PC-3 (cell line): ENCODE measurements around the gene ATP5F1A. TPM values are rescaled to one million over a fixed set of nuclear protein-coding genes. Genes with fewer than 3 reads are reported as not detected.

ENCODE experiments used
- ATAC-seq: fragments of 200-7000 bp; cut with Tn5 transposase; 2 replicates; pipeline ENCODE4 v1.9.1; 2020; ENCODE audit warnings: mild to moderate bottlenecking, moderate library complexity
- BruUV-seq: library from RNA; stranded (reverse); fragments of 400-500 nt; replicated peaks from 2 replicates; lab custom pipeline; 2021; lab: Mats Ljungman, UMichigan
- CTCF ChIA-PET: fragments of 300-600 bp; sonication (Branson Sonifier 250); formaldehyde crosslinking; loops from one replicate; lab custom pipeline; 2022; ENCODE audit warnings: antibody characterized with exemption; lab: Charles Lee
- POLR2A ChIA-PET: fragments of 300-600 bp; sonication (Branson Sonifier 250); formaldehyde crosslinking; loops from one replicate; lab custom pipeline; 2022; ENCODE audit warnings: antibody characterized with exemption; ENCODE audit not compliant: unreplicated experiment; lab: Charles Lee
- DNase-seq: peaks from one replicate; pipeline ENCODE4 v3.0.0-alpha.2; 2015
- H2AFZ ChIP-seq: fragments of 300-600 bp; sonication (generic); 2 replicates; pipeline ENCODE4 v1.6.0; 2016; ENCODE audit warnings: antibody characterized with exemption, low read length
- H3F3A ChIP-seq: fragments of 300-600 bp; sonication (generic); one replicate; pipeline ENCODE4 v1.6.0; 2017; ENCODE audit warnings: antibody characterized with exemption, low read length, control low read depth, mild to moderate bottlenecking; ENCODE audit not compliant: unreplicated experiment
- H3K27ac ChIP-seq: fragments of 300-600 bp; sonication (generic); 2 replicates; pipeline ENCODE4 v1.5.1; 2016; ENCODE audit warnings: mild to moderate bottlenecking, low read length
- H3K27me3 ChIP-seq: fragments of 300-600 bp; sonication (generic); 2 replicates; pipeline ENCODE4 v1.6.1; 2016; ENCODE audit warnings: low read length, mixed read lengths
- H3K36me3 ChIP-seq: fragments of 300-600 bp; sonication (generic); 2 replicates; pipeline ENCODE4 v1.6.1; 2016; ENCODE audit warnings: low read depth, mixed run types, low read length, mixed read lengths
- H3K4me1 ChIP-seq: fragments of 300-600 bp; sonication (generic); 2 replicates; pipeline ENCODE4 v1.5.1; 2016; ENCODE audit warnings: low read length; ENCODE audit not compliant: insufficient read depth
- H3K4me2 ChIP-seq: fragments of 300-600 bp; sonication (generic); 2 replicates; pipeline ENCODE4 v1.6.0; 2016; ENCODE audit warnings: low read length
- H3K4me3 ChIP-seq: fragments of 300-600 bp; sonication (generic); 2 replicates; pipeline ENCODE4 v1.5.1; 2016; ENCODE audit warnings: mild to moderate bottlenecking, low read length, mixed read lengths
- H3K79me2 ChIP-seq: fragments of 300-600 bp; sonication (generic); 2 replicates; pipeline ENCODE4 v1.6.1; 2017; ENCODE audit warnings: low read length, mixed read lengths
- H3K9ac ChIP-seq: fragments of 300-600 bp; sonication (generic); 2 replicates; pipeline ENCODE4 v1.6.0; 2016; ENCODE audit warnings: mild to moderate bottlenecking, low read length
- H3K9me2 ChIP-seq: fragments of 300-600 bp; sonication (generic); replicated peaks from 2 replicates; pipeline ENCODE4 v1.6.1; 2016; ENCODE audit warnings: mixed run types, low read length, mixed read lengths
- H3K9me3 ChIP-seq: fragments of 300-600 bp; sonication (generic); 2 replicates; pipeline ENCODE4 v1.6.1; 2016; ENCODE audit warnings: low read length, mixed read lengths
- H4K20me1 ChIP-seq: fragments of 300-600 bp; sonication (generic); 2 replicates; pipeline ENCODE4 v1.6.1; 2016; ENCODE audit warnings: low read length, mixed read lengths
- CTCF ChIP-seq: fragments of 300-600 bp; sonication (generic); conservative IDR thresholded peaks from 2 replicates; pipeline ENCODE4 v1.5.1; 2017; ENCODE audit warnings: antibody characterized with exemption, low read depth, mild to moderate bottlenecking, low read length
- EZH2 ChIP-seq: fragments of 300-600 bp; sonication (generic); IDR thresholded peaks from one replicate; pipeline ENCODE4 v1.6.1; 2017; ENCODE audit warnings: antibody characterized with exemption, mild to moderate bottlenecking, low read length; ENCODE audit not compliant: unreplicated experiment
- EZH2phosphoT487 ChIP-seq: fragments of 300-600 bp; sonication (generic); IDR thresholded peaks from 2 replicates; pipeline ENCODE4 v1.6.1; 2018; ENCODE audit warnings: mild to moderate bottlenecking, antibody characterized with exemption, low read length, borderline replicate concordance
- intact Hi-C: fragments of 100-400 bp; cut with micrococcal nuclease; formaldehyde crosslinking; loops from 2 replicates; pipeline ENCODE4 v1.9.0; 2023
- total RNA-seq: library from RNA; depleted of rRNA; stranded (reverse); fragments of >200 nt; gene quantifications from 2 replicates; pipeline ENCODE4 v1.2.3, GENCODE V29; 2014

ATP5F1A gene
- total RNA-seq, 1 experiment from 2014 or later = 243 TPM

- Histone ChIP-seq H3K9me3 (no peaks in the 10 kb centered on the region), H2AFZ (no peak overlapping the region), H3K27ac (no peak overlapping the region), H3K36me3 (peaks cover 26% of the 10 kb centered on the region; the same call in 1 of the 2 replicates), H3K4me1 (no peaks in the 10 kb centered on the region), H3K79me2 (no peaks in the 10 kb centered on the region), H3K9ac (no peak overlapping the region), H3K27me3 (no peaks in the 10 kb centered on the region), H3K4me2 (no peak overlapping the region), H3K9me2 (no peaks in the 10 kb centered on the region), H3K4me3 (no peak overlapping the region), H4K20me1 (no peaks in the 10 kb centered on the region), H3F3A (no peaks in the 10 kb centered on the region)
- DNase-seq = no peak
- ATAC-seq = no peak
- no peak for TF ChIP-seq EZH2phosphoT487
- TF ChIP-seq EZH2 = no peak
- TF ChIP-seq CTCF = no peak
- POLR2A ChIA-PET = no interaction called here
- no TSS peak for BruUV-seq
- CTCF ChIA-PET = no interaction called here
- intact Hi-C loops = no loop called here
Observed at GRCh38 chr18:46084431-46084830, 13.7 kb downstream of the ATP5F1A start.

DNA sequence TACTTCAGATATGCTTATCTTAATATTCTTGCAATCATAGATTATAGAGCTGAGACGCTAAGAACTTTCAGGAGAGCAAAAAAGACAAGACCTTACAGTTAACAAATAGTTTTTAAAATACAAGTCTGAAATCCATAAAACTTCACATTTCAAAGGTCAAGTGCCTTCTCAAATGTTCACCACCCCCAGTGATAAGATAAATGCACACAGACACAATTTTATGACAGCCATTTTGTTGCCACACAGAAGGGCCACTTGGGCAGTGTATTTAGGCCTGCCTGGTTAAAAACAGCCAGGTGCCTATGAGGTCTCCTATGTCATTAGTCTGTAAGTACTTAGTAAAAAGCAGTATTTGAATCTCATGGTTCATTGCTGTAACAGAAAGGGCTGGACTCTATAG is 17.9 kb downstream of the ATP5F1A start:
- no peaks in the 10 kb centered on the region for H3K9me3 ChIP-seq
- H4K20me1 ChIP-seq = no peaks in the 10 kb centered on the region
- H3K79me2 ChIP-seq = no peaks in the 10 kb centered on the region
- TF ChIP-seq EZH2 (no peak), EZH2phosphoT487 (no peak)
- no peaks in the 10 kb centered on the region for H3K27me3 ChIP-seq
- no peak overlapping the region for H2AFZ ChIP-seq
- no TSS peak for BruUV-seq
- no peaks in the 10 kb centered on the region for H3F3A ChIP-seq
- ATAC-seq (no peak), DNase-seq (no peak)
- H3K36me3 ChIP-seq = peaks cover 19% of the 10 kb centered on the region; the same call in 1 of the 2 replicates
- H3K9ac ChIP-seq = no peak overlapping the region
- CTCF ChIA-PET = no interaction called here
- POLR2A ChIA-PET = no interaction called here
- H3K27ac ChIP-seq = no peak overlapping the region
- intact Hi-C loops = no loop called here
- H3K4me1 ChIP-seq = no peaks in the 10 kb centered on the region
- no peak overlapping the region for H3K4me2 ChIP-seq
- H3K9me2 ChIP-seq = no peaks in the 10 kb centered on the region
- H3K4me3 ChIP-seq = no peak overlapping the region

- Histone ChIP-seq H3K36me3 (peaks cover 13% of the 10 kb centered on the region; the same call in 1 of the 2 replicates), H4K20me1 (no peaks in the 10 kb centered on the region), H3K27me3 (no peaks in the 10 kb centered on the region), H2AFZ (no peak overlapping the region), H3K9me3 (no peaks in the 10 kb centered on the region), H3K4me2 (no peak overlapping the region), H3K27ac (no peak overlapping the region), H3K4me3 (no peak overlapping the region), H3K4me1 (no peaks in the 10 kb centered on the region), H3K9me2 (no peaks in the 10 kb centered on the region), H3K9ac (no peak overlapping the region), H3F3A (no peaks in the 10 kb centered on the region), H3K79me2 (no peaks in the 10 kb centered on the region)
- CTCF ChIA-PET = no interaction called here
- intact Hi-C loops = no loop called here
- POLR2A ChIA-PET = no interaction called here
- no peak for DNase-seq
- TF ChIP-seq CTCF (no peak), EZH2 (no peak), EZH2phosphoT487 (no peak)
- BruUV-seq = no TSS peak
- ATAC-seq = no peak
Observed at GRCh38 chr18:46079336-46079735, 18.8 kb downstream of the ATP5F1A start.
